ENCODE data around the gene DLGAP1.

DNA sequence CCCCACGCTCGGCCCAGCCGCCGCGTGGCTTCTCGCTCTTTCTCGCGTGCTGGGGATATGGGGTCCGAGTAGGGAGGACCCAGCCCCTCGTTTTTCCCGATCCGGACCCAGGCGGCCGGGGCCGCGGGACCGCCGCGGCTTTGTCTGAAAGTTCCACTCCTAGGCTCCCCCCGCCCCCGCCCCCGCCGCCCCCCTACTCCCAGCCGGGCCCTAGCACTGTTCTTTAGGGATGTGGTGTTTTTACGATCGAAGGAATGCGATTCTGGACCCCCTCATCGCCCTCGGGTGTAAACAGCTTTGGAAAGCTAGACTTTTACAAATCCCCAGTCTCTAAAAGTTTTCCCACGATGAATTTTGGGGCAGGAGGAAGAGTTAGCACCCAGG is 1004.3 kb downstream of the DLGAP1 start:
- TF ChIP-seq, protein P1, sequence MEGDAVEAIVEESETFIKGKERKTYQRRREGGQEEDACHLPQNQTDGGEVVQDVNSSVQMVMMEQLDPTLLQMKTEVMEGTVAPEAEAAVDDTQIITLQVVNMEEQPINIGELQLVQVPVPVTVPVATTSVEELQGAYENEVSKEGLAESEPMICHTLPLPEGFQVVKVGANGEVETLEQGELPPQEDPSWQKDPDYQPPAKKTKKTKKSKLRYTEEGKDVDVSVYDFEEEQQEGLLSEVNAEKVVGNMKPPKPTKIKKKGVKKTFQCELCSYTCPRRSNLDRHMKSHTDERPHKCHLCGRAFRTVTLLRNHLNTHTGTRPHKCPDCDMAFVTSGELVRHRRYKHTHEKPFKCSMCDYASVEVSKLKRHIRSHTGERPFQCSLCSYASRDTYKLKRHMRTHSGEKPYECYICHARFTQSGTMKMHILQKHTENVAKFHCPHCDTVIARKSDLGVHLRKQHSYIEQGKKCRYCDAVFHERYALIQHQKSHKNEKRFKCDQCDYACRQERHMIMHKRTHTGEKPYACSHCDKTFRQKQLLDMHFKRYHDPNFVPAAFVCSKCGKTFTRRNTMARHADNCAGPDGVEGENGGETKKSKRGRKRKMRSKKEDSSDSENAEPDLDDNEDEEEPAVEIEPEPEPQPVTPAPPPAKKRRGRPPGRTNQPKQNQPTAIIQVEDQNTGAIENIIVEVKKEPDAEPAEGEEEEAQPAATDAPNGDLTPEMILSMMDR (IDR thresholded peaks at IDR 0.05; ENCODE audit: low read length) = no peak
- no peak for TF ChIP-seq EZH2 (IDR thresholded peaks at IDR 0.05; ENCODE audit: borderline replicate concordance, low read length)

Data from OCI-LY1 (cell line).